Fibroblast of the aortic adventitia (primary cell): ENCODE data around the gene ZNRF3. TPM values are rescaled to one million over a fixed set of nuclear protein-coding genes. Genes with fewer than 3 reads are reported as not detected.
"Not testable (repeated sequence)": the region's sequence is repeated elsewhere in the genome, so short reads cannot be mapped to it uniquely, and the experiment has no call there.

Experiments used
- DNase-seq: peaks from one replicate; pipeline ENCODE4 v3.0.0-alpha.2; 2010; ENCODE audit warnings: low read depth
- H3K4me3 ChIP-seq: 2 replicates; pipeline ENCODE4 v1.5.1; 2011; ENCODE audit warnings: low read depth, mild to moderate bottlenecking, control low read depth, low read length, moderate library complexity
- CTCF ChIP-seq: IDR thresholded peaks from 2 replicates; pipeline ENCODE4 v1.5.1; 2011; ENCODE audit warnings: mild to moderate bottlenecking, low read length, control low read depth, inconsistent platforms; ENCODE audit not compliant: insufficient read depth
- total RNA-seq: library from RNA; depleted of rRNA; stranded (reverse); fragments of >200 nt; gene quantifications from 2 replicates; pipeline ENCODE4 v1.2.3, GENCODE V29; 2012; ENCODE audit warnings: low replicate concordance

Gene ZNRF3
- total RNA-seq, 1 donor: 4.4 TPM

- H3K4me3 ChIP-seq: no peak overlapping the region
- no peak for DNase-seq
- TF ChIP-seq CTCF: no peak
Measured at GRCh38 chr22:28846994-28847393, 36.4 kb upstream of the ZNRF3 start.

GRCh38 chr22:28855355-28856094 lies 27.8 kb upstream of the ZNRF3 start:
- H3K4me3 ChIP-seq: no peak overlapping the region
- peak; percentile 87 for DNase-seq
- peak; percentile 90 for TF ChIP-seq CTCF

GRCh38 chr22:28856095-28856455 lies 27.3 kb upstream of the ZNRF3 start:
- H3K4me3 ChIP-seq: no peak overlapping the region
- DNase-seq: no peak
- no peak for TF ChIP-seq CTCF

GRCh38 chr22:28857288-28857687 lies 26.1 kb upstream of the ZNRF3 start:
- no peak for TF ChIP-seq CTCF

DNA sequence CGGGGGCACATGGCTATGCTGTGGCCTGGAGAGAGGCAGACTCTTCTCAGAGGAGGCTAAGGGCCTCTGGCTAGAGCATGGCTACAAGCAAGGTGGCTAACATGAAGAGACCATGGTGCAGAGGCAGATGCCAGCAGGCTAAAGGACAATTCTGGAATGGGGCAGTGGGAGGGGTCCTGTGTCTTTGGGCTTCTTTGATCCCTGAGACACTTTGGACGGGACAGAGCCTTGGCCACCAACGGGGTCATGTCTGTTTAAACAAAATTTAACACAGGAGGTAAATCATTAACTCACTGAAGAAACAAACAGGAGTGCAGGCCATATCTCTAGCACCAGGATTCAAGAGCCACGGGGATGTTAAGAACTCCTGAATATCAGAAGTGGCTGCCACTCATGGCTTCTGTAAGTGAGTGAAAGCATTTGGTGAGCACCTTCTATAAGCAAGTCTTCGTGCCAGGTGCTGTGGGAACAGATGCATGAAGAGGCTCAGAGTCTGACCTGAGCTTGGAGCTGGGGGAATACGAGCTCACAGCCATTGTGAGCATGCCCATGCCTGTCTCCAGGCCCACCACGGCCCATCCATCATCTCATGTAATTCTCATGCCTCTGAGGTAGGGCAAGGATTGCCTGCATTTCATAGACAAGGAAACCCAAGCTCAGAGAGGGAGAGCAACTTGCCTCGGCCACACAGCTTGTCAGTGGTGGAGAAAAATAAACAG lies 18.3 kb upstream of the ZNRF3 start:
- TF ChIP-seq CTCF: no peak
- no peak overlapping the region for H3K4me3 ChIP-seq

More at GRCh38 chr22:28857288-28857687, 26.1 kb upstream of the ZNRF3 start:
- H3K4me3 ChIP-seq: no peak overlapping the region
- no peak for DNase-seq

DNA sequence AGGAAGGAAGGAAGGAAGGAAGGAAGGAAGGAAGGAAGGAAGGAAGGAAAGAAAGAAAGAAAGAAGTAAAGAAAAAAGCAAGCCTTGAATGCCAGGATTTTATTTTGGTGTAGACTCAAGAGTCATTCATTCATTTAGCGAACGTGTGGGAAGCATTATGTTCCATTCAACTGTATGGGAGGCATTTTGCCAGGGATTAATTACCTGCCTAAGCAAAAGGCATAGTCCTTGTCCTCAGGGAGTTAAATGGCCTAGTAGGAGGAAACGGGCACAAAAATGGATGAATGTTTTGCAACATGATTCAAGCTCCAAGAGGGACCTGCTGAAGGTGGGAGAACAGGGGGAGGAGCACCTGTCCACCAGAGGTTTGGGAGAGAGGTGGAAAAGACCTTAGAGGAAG lies 16.2 kb upstream of the ZNRF3 start:
- DNase-seq: no peak
- TF ChIP-seq CTCF: no peak
- no peak overlapping the region for H3K4me3 ChIP-seq

More for the DNA sequence above, 18.3 kb upstream of the ZNRF3 start:
- no peak for DNase-seq

DNA sequence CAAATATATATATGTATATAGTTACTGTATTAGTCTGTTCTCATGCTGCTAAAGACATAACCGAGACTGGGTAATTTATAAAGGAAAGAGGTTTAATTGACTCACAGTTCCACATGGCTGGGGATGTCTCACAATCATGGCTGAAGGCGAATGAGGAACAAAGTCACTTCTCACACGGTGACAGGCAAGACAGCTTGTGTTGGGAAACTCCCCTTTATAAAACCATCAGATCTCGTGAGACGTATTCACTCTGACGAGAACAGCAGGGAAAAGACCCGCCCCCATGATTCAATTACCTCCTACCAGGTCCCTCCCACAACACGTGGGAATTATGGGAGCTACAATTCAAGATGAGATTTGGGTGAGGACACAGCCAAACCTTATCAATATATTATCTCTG lies 15.0 kb upstream of the ZNRF3 start:
- not testable (repeated sequence) for H3K4me3 ChIP-seq, DNase-seq
